PFSK-1 (cell line): Measurements from ENCODE around the gene CHD3.
A peak's percentile ranks its signal among the peaks of the same experiment; 100 is the strongest.

Experiments used
- FOXP2 ChIP-seq: optimal IDR thresholded peaks from 2 replicates; pipeline ENCODE3; 2011; ENCODE audit warnings: borderline replicate concordance, control low read depth, inconsistent platforms; ENCODE audit not compliant: insufficient read depth; ENCODE audit errors: extremely low read length, extremely low read depth
- POLR2AphosphoS5 ChIP-seq: IDR thresholded peaks from 2 replicates; pipeline ENCODE4 v1.6.1; 2012; ENCODE audit warnings: low read depth, mild to moderate bottlenecking, control low read depth, low read length, moderate library complexity
- REST ChIP-seq, 2 experiments: IDR thresholded peaks; 2 replicates each; pipeline versions ENCODE4 v1.6.1 to v1.8.0; 2011 to 2012; ENCODE audit warnings: low read depth in 2 of 2, low read length in 2 of 2, control low read depth in 1 of 2, inconsistent platforms in 1 of 2, mild to moderate bottlenecking in 1 of 2, moderate library complexity in 1 of 2; ENCODE audit not compliant: insufficient read depth in 1 of 2
- SIN3A ChIP-seq: IDR thresholded peaks from 2 replicates; pipeline ENCODE4 v1.6.1; 2012; ENCODE audit warnings: mild to moderate bottlenecking, low read length, moderate library complexity, borderline replicate concordance; ENCODE audit not compliant: insufficient read depth
- TAF1 ChIP-seq: IDR thresholded peaks from 2 replicates; pipeline ENCODE4 v1.6.1; 2012; ENCODE audit warnings: low read length, control low read depth, borderline replicate concordance; ENCODE audit not compliant: insufficient read depth

The CHD3 gene

GRCh38 chr17:7854078-7854777 is 34.4 kb upstream of the CHD3 start:
- TF ChIP-seq TAF1: no peak
- no peak for TF ChIP-seq POLR2AphosphoS5
- TF ChIP-seq REST (IDR thresholded peaks at IDR 0.05; ENCODE audit: insufficient read depth in 1 of 2, low read depth in 2 of 2, low read length in 2 of 2): no peak
- no peak for TF ChIP-seq SIN3A
- TF ChIP-seq FOXP2: no peak

- no peak for TF ChIP-seq REST (IDR thresholded peaks at IDR 0.05; ENCODE audit: insufficient read depth in 1 of 2, low read depth in 2 of 2, low read length in 2 of 2)
- no peak for TF ChIP-seq TAF1
- no peak for TF ChIP-seq SIN3A
- no peak for TF ChIP-seq POLR2AphosphoS5
Measured at GRCh38 chr17:7854851-7855659, 33.5 kb upstream of the CHD3 start, which contains the start of gene TMEM88. Gene TMEM88 (plus strand): TSS chr17:7855066. CDS start chr17:7855075, 9 bp downstream.

- TF ChIP-seq TAF1 (peak; percentile 35; the same call in 1 of the 2 replicates), POLR2AphosphoS5 (no peak; the same call in 1 of the 2 replicates)
Measured at GRCh38 chr17:7855660-7856010, 33.0 kb upstream of the CHD3 start.

- 0 out of 2 replicates have a peak, but pooled peaks have one; percentile 55 for TF ChIP-seq SIN3A
- no peak for TF ChIP-seq FOXP2
- 0 out of 2 replicates have a peak, but pooled peaks have one; percentile 39 for TF ChIP-seq POLR2AphosphoS5
- peak in 1 of 2 experiments; percentile 51; a peak in 1 of 4 replicates for TF ChIP-seq REST (IDR thresholded peaks at IDR 0.05; ENCODE audit: insufficient read depth in 1 of 2, low read depth in 2 of 2, low read length in 2 of 2)
- peak; percentile 35; the same call in 1 of the 2 replicates for TF ChIP-seq TAF1
Measured at GRCh38 chr17:7856011-7856810, 32.4 kb upstream of the CHD3 start.
